IMR-90 (cell line): ENCODE results near the gene GATA6.

Source experiments
- CEBPB ChIP-seq: IDR thresholded peaks from 2 replicates; pipeline ENCODE4 v1.6.1; 2012; ENCODE audit warnings: low read depth, low read length, improper control_type of control experiment
- CHD1 ChIP-seq: IDR thresholded peaks from 2 replicates; pipeline ENCODE4 v1.6.1; 2012; ENCODE audit warnings: low read depth, low read length, improper control_type of control experiment
- CTCF ChIP-seq: conservative IDR thresholded peaks from 2 replicates; pipeline ENCODE4 v1.5.1; 2012; ENCODE audit warnings: mild to moderate bottlenecking, low read depth, low read length, improper control_type of control experiment
- FOS ChIP-seq: fragments of 150-350 bp; IDR thresholded peaks from 2 replicates; pipeline ENCODE4 v1.6.1; 2016; ENCODE audit warnings: low read depth, low read length
- MAFK ChIP-seq: IDR thresholded peaks from 2 replicates; pipeline ENCODE4 v1.6.1; 2012; ENCODE audit warnings: low read depth, low read length, improper control_type of control experiment
- MAZ ChIP-seq: IDR thresholded peaks from 2 replicates; pipeline ENCODE4 v1.6.1; 2012; ENCODE audit warnings: low read depth, mild to moderate bottlenecking, low read length, improper control_type of control experiment, moderate library complexity, borderline replicate concordance
- MXI1 ChIP-seq: IDR thresholded peaks from 2 replicates; pipeline ENCODE4 v1.6.1; 2012; ENCODE audit warnings: low read depth, mild to moderate bottlenecking, low read length, moderate library complexity, borderline replicate concordance
- NFE2L2 ChIP-seq: fragments of 150-350 bp; IDR thresholded peaks from 2 replicates; pipeline ENCODE4 v1.6.1; 2016; ENCODE audit warnings: low read depth, mild to moderate bottlenecking, low read length
- POLR2A ChIP-seq: IDR thresholded peaks from 2 replicates; pipeline ENCODE4 v1.6.1; 2012; ENCODE audit warnings: mild to moderate bottlenecking, low read depth, low read length
- RAD21 ChIP-seq: IDR thresholded peaks from 2 replicates; pipeline ENCODE4 v1.6.1; 2012; ENCODE audit warnings: low read length, improper control_type of control experiment
- RCOR1 ChIP-seq: IDR thresholded peaks from 2 replicates; pipeline ENCODE4 v1.6.1; 2012; ENCODE audit warnings: mild to moderate bottlenecking, low read length, improper control_type of control experiment; ENCODE audit not compliant: insufficient replicate concordance
- RFX5 ChIP-seq: IDR thresholded peaks from 2 replicates; pipeline ENCODE4 v1.8.0; 2012; ENCODE audit warnings: low read depth, mild to moderate bottlenecking, low read length, moderate library complexity
- SMC3 ChIP-seq: fragments of 150-350 bp; IDR thresholded peaks from 2 replicates; pipeline ENCODE4 v1.6.1; 2016; ENCODE audit warnings: low read depth, mild to moderate bottlenecking, antibody characterized with exemption, low read length, moderate library complexity
- USF2 ChIP-seq: fragments of 150-350 bp; IDR thresholded peaks from 2 replicates; pipeline ENCODE4 v1.6.1; 2017; ENCODE audit warnings: mild to moderate bottlenecking, antibody characterized with exemption, low read length, low read depth

- TF ChIP-seq CTCF (no peak), RAD21 (no peak), RFX5 (no peak), CHD1 (no peak), CEBPB (no peak), POLR2A (no peak), MXI1 (no peak), MAFK (no peak), SMC3 (no peak), RCOR1 (no peak), NFE2L2 (no peak), USF2 (no peak), FOS (no peak), MAZ (no peak)
Observed at GRCh38 chr18:22204214-22204536, 34.8 kb downstream of the GATA6 start.
